HG02970 (cell line): ENCODE measurements around the gene TAS2R16.

Source experiments
- ATAC-seq: cut with Tn5 transposase; IDR thresholded peaks from one replicate; pipeline ENCODE4 v1.9.1; 2021; ENCODE audit warnings: mild to moderate bottlenecking, moderate library complexity, moderate number of reproducible peaks; ENCODE audit not compliant: unreplicated experiment, low FRiP score

The TAS2R16 gene

GRCh38 chr7:122995600-122995999, at the start of gene TAS2R16:
TSS of gene TAS2R16 (minus strand) at chr7:122995700. CDS start at chr7:122995634, 66 bp downstream.
- ATAC-seq: no peak

- ATAC-seq: no peak
Observed at GRCh38 chr7:123043642-123044041, 48.1 kb upstream of the TAS2R16 start.

GRCh38 chr7:123041101-123041500, 45.6 kb upstream of the TAS2R16 start:
- no peak for ATAC-seq

GRCh38 chr7:123039269-123039668, 43.8 kb upstream of the TAS2R16 start:
- no peak for ATAC-seq

GRCh38 chr7:123034106-123034505, 38.6 kb upstream of the TAS2R16 start:
- no peak for ATAC-seq

GRCh38 chr7:123030631-123031030, 35.1 kb upstream of the TAS2R16 start:
- no peak for ATAC-seq

- ATAC-seq: no peak
Observed at GRCh38 chr7:123028339-123028738, 32.8 kb upstream of the TAS2R16 start.

GRCh38 chr7:123026251-123026650, 30.8 kb upstream of the TAS2R16 start:
- no peak for ATAC-seq

- no peak for ATAC-seq
Observed at GRCh38 chr7:123024989-123025758, 29.7 kb upstream of the TAS2R16 start.

GRCh38 chr7:123023126-123023525, 27.6 kb upstream of the TAS2R16 start:
- no peak for ATAC-seq

- ATAC-seq: no peak
Observed at GRCh38 chr7:123022576-123022975, 27.1 kb upstream of the TAS2R16 start.

- ATAC-seq: no peak
Observed at GRCh38 chr7:123012435-123012834, 16.9 kb upstream of the TAS2R16 start.

- ATAC-seq: no peak
Observed at GRCh38 chr7:123011766-123012369, 16.4 kb upstream of the TAS2R16 start.

GRCh38 chr7:123004931-123005330, 9.4 kb upstream of the TAS2R16 start:
- no peak for ATAC-seq

- no peak for ATAC-seq
Observed at GRCh38 chr7:123003539-123004126, 8.1 kb upstream of the TAS2R16 start.

GRCh38 chr7:122989577-122989976, 5.9 kb downstream of the TAS2R16 start:
- no peak for ATAC-seq

- ATAC-seq: no peak
Observed at GRCh38 chr7:122989041-122989440, 6.5 kb downstream of the TAS2R16 start.

GRCh38 chr7:122988333-122988732, 7.2 kb downstream of the TAS2R16 start:
- ATAC-seq: no peak

GRCh38 chr7:122987463-122987862, 8.0 kb downstream of the TAS2R16 start:
- no peak for ATAC-seq

- ATAC-seq: no peak
Observed at GRCh38 chr7:122984021-122984420, 11.5 kb downstream of the TAS2R16 start.

- ATAC-seq: no peak
Observed at GRCh38 chr7:122983261-122983660, 12.2 kb downstream of the TAS2R16 start.

GRCh38 chr7:122975341-122975740, 20.2 kb downstream of the TAS2R16 start:
- no peak for ATAC-seq
